Measurements from ENCODE around the gene WDR31. TPM values are rescaled to one million over a fixed set of nuclear protein-coding genes. Genes with fewer than 3 reads are reported as not detected.
A peak's percentile ranks its signal among the peaks of the same experiment; 100 is the strongest.

Gene WDR31
- polyA plus RNA-seq, 1 donor: 2.3 TPM

DNA sequence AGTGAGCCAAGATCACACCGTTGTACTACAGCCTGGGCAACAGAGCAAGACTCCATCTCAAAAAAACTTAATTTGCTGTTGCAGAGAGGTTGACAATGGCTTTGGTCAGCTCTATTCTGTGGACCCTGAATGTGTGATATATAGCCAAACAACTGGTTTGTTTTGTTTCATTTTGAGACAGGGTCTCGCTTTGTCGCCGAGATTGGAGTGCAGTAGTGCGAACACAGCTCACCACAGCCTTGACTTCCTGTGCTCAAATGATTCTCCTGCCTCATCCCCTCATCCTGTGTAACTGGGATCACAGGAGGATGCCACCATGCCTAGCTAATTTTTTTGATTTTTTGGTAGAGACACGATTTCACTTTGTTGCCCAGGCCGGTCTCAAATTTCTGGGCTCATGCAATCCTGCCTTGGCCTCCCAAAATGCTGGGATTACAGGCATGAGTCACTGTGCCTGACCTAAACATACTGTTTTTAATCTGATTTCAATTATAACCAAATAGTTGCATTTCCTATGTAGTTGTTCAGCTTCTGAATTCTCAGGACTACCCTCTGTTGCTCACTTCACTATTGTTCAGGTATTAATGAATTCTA is 46.7 kb downstream of the WDR31 start:
- DNase-seq: no peak

DNA sequence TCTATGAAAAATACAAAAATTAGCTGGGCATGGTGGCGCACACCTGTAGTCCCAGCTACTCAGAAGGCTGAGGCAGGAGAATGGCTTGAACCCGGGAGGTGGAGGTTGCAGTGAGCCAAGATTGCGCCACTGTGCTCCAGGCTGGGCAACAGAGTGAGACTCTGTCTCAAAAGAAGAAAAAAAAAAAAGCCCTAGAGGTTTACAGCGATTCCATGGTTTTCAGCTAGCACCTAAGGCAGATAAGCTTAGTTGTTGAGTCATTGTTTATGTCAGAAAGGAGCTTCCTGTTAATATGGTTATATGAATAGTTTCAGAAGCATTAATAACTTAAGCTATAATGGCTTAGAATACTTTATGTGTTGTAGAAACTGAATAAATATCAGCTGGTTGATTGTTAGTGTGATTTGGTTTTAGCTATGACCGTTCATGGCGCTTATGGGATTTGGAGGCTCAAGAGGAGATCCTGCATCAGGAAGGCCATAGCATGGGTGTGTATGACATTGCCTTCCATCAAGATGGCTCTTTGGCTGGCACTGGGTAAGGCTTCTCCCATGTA is 49.9 kb downstream of the WDR31 start:
- DNase-seq: no peak

DNA sequence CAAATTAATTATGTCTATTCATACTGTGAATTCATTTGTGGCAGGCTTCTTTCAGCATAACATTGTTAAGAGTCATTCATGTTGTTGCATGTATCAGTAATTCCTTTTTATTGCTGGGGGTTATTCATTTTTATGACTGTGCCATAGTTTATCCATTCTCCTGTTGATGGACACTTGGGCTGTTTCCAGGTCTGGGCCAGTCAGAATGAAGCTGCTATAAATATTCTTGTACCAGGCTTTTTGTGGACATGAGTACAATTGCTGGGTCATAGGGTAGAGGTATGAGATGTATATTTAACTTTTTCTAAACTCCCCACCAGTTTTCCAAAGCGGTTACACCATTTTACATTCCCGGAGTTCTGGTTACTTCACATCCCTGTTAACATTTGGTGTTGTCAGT is 51.0 kb downstream of the WDR31 start:
- no peak for DNase-seq

DNA sequence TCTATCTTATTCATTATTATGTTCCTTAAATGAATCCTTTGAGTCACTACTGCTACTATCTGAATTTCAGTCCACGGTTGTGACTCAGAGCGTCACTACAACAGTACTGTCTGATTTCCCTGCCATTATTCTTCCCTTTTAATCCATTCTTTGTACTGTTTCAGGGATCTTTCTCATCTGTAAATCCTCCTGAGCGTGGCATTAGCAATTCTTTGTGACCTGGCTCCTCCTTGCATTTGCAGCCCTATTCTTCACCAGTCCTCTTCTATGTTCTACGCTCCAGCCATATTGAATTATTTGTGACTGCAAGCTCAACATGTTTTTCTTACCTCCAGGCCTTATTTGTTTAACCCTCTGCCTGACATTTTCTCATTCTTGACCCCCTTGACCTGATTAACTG is 58.7 kb downstream of the WDR31 start:
- no peak for DNase-seq

DNA sequence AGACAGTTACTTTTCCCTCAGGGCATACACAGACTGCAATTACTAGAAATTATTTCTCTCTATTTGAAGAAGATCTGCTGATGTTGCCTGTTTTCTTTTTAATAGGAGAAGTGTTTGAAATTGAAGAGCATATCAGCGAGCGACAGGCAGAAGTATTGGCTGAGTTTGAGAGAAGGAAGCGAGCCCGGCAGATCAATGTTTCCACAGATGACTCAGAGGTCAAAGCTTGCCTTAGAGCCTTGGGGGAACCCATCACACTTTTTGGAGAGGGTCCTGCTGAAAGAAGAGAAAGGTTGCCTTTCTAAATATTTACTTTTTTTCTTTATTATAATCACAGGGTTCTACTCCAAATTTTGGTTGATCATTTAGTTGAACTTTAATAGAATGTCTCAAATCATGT is 61.2 kb downstream of the WDR31 start:
- DNase-seq: no peak

DNA sequence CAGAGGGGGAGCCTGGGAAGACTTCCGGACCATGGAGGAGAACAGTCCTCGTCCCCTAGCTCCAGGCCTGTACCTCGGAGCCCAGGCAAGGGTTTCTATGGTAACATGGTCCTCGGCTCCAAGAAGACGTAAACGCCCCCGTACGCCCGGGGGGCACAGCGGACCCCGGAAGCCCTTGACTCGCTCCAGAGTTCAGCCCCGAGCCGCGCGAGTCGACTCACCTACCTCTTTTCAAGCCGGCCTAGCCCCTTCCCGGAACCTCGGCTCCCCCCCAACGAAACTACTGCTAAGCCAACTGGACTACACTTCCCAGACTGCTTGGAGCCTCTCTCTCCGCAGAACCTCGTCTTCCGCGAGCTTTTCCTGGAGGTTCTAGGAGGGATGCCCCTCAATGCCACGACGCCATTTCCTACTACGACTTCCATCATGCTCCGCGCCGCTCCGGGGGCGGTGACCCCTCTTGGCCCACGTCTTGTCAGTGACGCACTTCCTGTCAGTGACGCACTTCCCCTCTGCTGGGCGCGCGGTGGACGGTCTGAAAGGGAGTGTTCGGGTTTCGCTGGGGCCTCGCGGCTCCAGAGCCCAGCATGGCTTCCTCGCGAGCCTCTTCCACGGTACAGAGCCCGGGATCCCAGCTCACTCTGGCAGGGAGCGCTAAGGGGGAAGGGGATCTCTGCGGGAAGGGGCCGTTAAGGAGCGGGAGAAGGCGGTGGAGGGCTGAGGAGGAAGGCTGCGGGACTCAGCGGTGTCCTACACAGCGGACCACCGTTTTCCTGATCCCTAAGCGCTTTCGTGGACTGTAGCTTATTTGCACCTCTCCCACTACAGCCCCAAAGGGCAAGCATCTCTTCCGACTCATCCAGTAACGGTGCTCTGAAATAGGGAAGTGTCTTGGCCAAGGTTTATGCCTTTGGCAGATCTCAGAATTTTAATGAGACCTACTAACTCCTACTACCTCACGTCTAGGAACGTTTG is 64.6 kb downstream of the WDR31 start, which contains the start of the genes CDC26 and PRPF4:
TSS of gene CDC26 (minus strand) at position 416 of the 975 bp plus-strand sequence. CDS start 3,065 bp downstream, outside the sequence.
TSS of gene PRPF4 (plus strand) at position 502 of the 975 bp plus-strand sequence. CDS start at position 588, 86 bp downstream.
- peak; percentile 98 for DNase-seq

DNA sequence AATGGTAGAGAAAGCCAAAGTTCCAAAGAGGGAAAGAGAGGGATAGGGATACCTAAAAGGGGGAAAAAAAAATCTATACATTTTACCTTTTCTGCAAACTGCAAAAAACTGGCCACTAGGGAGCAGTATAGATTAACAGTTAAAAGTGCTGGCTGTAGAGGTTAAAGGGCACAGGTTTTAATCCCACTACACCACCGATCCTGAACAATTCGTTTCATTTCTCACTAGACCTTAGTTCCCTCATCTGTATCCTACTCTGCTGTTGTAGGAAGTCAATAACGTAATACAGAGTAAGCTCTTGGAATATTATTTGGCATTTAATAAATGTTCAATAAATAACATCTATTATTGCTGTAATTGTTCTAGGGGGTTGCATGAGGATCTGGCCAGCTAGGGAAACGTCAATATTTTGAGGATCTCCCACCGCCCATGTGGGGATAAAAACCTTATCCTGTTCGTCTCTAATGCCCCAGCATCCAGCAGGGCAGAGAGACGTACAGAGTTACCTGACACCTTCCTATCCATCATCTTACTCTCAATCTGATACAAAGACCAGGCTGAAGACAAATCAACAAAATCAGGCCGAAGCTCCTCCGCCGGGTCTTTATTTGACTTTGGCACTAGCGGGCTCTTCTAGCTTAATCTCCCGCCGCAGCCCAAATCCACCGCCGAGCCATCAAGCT is 65.5 kb downstream of the WDR31 start:
- DNase-seq: peak; percentile 37

DNA sequence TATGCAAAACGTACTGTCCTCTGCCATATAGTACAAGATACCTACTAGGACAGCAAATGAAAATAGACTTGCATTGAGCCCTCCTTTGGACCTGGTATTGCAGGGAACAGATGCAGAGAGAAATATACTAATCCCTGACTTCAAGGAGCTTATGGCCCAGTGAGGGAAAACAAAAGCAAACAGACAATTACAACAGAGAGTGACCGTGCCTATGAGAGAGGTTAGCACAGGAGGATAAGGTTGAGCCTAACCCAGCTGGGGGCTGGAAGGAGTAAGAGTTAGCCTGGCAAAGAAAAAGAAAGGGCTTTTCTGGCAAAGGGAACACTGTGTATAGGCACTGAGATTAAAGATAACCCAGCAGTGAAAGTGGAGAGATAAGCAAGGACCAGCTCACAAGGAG is 70.2 kb downstream of the WDR31 start:
- DNase-seq: no peak

DNA sequence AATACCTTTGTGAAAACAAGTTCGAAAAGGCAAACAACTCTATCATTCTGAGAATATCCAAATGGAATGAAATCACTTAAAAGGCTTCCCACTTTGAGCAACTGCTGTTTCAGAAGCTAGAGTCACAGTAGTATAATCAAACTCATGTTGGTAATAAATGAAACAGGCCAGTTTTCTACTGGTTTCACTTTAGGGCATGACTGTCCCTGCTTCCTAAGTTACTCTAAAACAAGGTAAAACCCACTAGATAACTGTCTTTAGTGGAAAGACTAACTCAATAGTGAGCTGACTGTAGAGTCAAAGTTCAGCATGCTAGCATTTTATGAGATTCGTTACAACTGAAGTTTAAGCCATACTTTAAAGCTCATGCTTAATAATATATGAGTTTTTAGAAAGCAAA is 70.7 kb downstream of the WDR31 start:
- no peak for DNase-seq

DNA sequence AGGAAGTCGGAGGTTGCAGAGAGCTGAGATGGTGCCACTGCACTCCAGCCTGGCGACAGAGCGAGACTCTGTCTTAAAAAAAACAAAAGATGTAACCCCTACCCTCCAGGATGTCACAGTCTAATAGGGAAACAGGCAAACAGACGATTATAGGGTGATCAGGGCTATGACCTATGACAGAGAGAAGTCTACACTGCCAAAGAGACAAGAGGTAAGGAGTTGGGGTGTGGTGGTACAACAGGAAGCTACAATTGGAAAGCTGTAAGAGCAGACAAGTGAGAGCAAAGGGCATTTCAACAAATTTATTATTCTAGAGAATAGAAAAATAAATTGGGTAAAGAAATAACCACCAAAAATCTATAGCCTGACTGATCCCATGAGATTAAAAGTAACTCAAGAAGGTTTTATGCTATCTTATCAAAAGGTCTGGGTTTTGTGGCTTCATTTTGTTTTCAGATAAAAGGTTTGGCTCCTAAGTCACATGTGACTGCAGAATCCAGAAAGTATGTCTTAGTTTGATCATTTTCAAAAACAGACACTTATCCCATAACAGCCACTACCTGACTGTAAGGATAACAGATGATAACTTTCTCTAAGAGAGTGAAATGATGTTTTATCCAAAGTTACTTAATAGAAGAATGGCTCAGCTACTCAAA is 72.0 kb downstream of the WDR31 start:
- DNase-seq: no peak

DNA sequence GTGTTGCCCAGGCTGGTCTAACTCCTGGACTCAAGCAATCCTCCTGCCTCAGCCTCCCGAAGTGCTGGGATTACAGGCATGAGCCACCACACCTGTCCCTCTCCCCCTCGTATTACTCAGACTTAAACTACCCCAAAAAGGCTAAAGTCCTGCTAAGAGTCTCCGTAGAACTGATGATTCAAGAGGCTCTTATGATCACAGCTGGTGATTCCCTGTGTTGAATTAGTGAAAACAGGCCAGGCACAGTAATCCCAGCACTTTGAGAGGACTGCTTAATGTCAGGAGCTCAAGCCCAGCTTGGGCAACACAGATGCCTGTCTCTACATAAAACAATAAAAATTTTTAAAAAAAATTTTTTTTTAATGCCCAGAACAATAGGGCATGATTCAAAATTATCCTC is 73.9 kb downstream of the WDR31 start:
- no peak for DNase-seq

Other genes with a start within 250 kb of the WDR31 start
- 3.3 TPM for gene SLC31A2, start 189.3 kb downstream of the WDR31 start, polyA plus RNA-seq (ENCODE audit: insufficient read length)
- gene FKBP15, start 119.0 kb downstream of the WDR31 start, polyA plus RNA-seq (ENCODE audit: insufficient read length): 22.4 TPM
- gene SLC31A1, start 118.7 kb downstream of the WDR31 start, polyA plus RNA-seq (ENCODE audit: insufficient read length): 7.4 TPM
- gene CDC26, start 64.7 kb downstream of the WDR31 start, polyA plus RNA-seq (ENCODE audit: insufficient read length): 19.2 TPM
- 19.4 TPM for gene PRPF4, start 64.6 kb downstream of the WDR31 start, polyA plus RNA-seq (ENCODE audit: insufficient read length)
- gene RNF183, start 36.9 kb downstream of the WDR31 start, polyA plus RNA-seq (ENCODE audit: insufficient read length): not detected
- gene BSPRY, start 9.3 kb upstream of the WDR31 start, polyA plus RNA-seq (ENCODE audit: insufficient read length): 0.52 TPM
- 4.9 TPM for gene HDHD3, start 36.7 kb upstream of the WDR31 start, polyA plus RNA-seq (ENCODE audit: insufficient read length)
- 20.7 TPM for gene ALAD, start 61.0 kb upstream of the WDR31 start, polyA plus RNA-seq (ENCODE audit: insufficient read length)
- 46.6 TPM for gene POLE3, start 70.4 kb upstream of the WDR31 start, polyA plus RNA-seq (ENCODE audit: insufficient read length)
- gene C9orf43, start 70.5 kb upstream of the WDR31 start, polyA plus RNA-seq (ENCODE audit: insufficient read length): 0.28 TPM
- 44.8 TPM for gene RGS3, start 123.5 kb upstream of the WDR31 start, polyA plus RNA-seq (ENCODE audit: insufficient read length)

Measured in hindlimb muscle (tissue), 1 donor.